Astrocyte (in vitro differentiated cells and primary cell): ENCODE results near the gene CHST3. TPM values are rescaled to one million over a fixed set of nuclear protein-coding genes. Genes with fewer than 3 reads are reported as not detected.

Source experiments
- DNase-seq: peaks from one replicate; pipeline ENCODE4 v3.0.0-alpha.2; 2010; ENCODE audit warnings: low read depth
- FAIRE-seq: peaks from 2 replicates; lab custom pipeline; 2011; peaks lifted over from hg19 to GRCh38; lab: Jason Lieb, UNC
- H2AFZ ChIP-seq: 2 replicates; pipeline ENCODE4 v1.6.0; 2012; ENCODE audit warnings: low read depth, low read length, inconsistent platforms
- H3K27ac ChIP-seq: 2 replicates; pipeline ENCODE4 v1.5.1; 2011; ENCODE audit warnings: low read depth, low read length, inconsistent platforms
- H3K27me3 ChIP-seq: 2 replicates; pipeline ENCODE4 v1.6.0; 2011; ENCODE audit warnings: low read length, inconsistent platforms; ENCODE audit not compliant: insufficient read depth
- H3K36me3 ChIP-seq: 2 replicates; pipeline ENCODE4 v1.5.1; 2011; ENCODE audit warnings: low read length, inconsistent platforms; ENCODE audit not compliant: insufficient read depth
- H3K4me1 ChIP-seq: 2 replicates; pipeline ENCODE4 v1.5.1; 2011; ENCODE audit warnings: low read length, inconsistent platforms; ENCODE audit not compliant: insufficient read depth
- H3K4me2 ChIP-seq: 2 replicates; pipeline ENCODE4 v1.6.0; 2012; ENCODE audit warnings: low read length, inconsistent platforms
- H3K4me3 ChIP-seq: 2 replicates; pipeline ENCODE4 v1.5.1; 2011; ENCODE audit warnings: low read depth, mild to moderate bottlenecking, low read length, inconsistent platforms; ENCODE audit not compliant: insufficient read depth
- H3K79me2 ChIP-seq: 2 replicates; pipeline ENCODE4 v1.6.0; 2012; ENCODE audit warnings: mild to moderate bottlenecking, low read length, inconsistent platforms; ENCODE audit not compliant: insufficient read depth
- H3K9ac ChIP-seq: 2 replicates; pipeline ENCODE4 v1.6.0; 2012; ENCODE audit warnings: mild to moderate bottlenecking, low read length, inconsistent platforms
- H3K9me3 ChIP-seq: 2 replicates; pipeline ENCODE4 v1.5.1; 2012; ENCODE audit warnings: low read depth, mild to moderate bottlenecking, low read length, inconsistent platforms; ENCODE audit not compliant: insufficient read depth
- H4K20me1 ChIP-seq: 2 replicates; pipeline ENCODE4 v1.6.0; 2012; ENCODE audit warnings: low read length, inconsistent platforms; ENCODE audit not compliant: insufficient read depth
- H3K27ac Mint-ChIP-seq: one replicate; pipeline ENCODE4 v1.8.0; 2021; ENCODE audit warnings: mild to moderate bottlenecking, mixed read lengths; ENCODE audit not compliant: unreplicated experiment
- H3K27me3 Mint-ChIP-seq: one replicate; pipeline ENCODE4 v1.8.0; 2021; ENCODE audit warnings: low read depth, mixed read lengths; ENCODE audit not compliant: unreplicated experiment
- H3K36me3 Mint-ChIP-seq: one replicate; pipeline ENCODE4 v1.8.0; 2021; ENCODE audit warnings: low read depth, mixed read lengths; ENCODE audit not compliant: unreplicated experiment
- H3K4me1 Mint-ChIP-seq: one replicate; pipeline ENCODE4 v1.8.0; 2021; ENCODE audit warnings: low read depth, mixed read lengths; ENCODE audit not compliant: unreplicated experiment
- H3K4me3 Mint-ChIP-seq: one replicate; pipeline ENCODE4 v1.8.0; 2021; ENCODE audit warnings: mild to moderate bottlenecking, moderate library complexity, mixed read lengths; ENCODE audit not compliant: unreplicated experiment
- H3K9me3 Mint-ChIP-seq: one replicate; pipeline ENCODE4 v1.8.0; 2021; ENCODE audit warnings: mild to moderate bottlenecking, mixed read lengths; ENCODE audit not compliant: unreplicated experiment
- EZH2 ChIP-seq: IDR thresholded peaks from 2 replicates; pipeline ENCODE4 v1.6.1; 2012; ENCODE audit warnings: mild to moderate bottlenecking, low read length, inconsistent platforms; ENCODE audit not compliant: insufficient read depth
- total RNA-seq: library from RNA; stranded (reverse); gene quantifications from 2 replicates; pipeline ENCODE4 v1.2.1, GENCODE V29; 2021
- TF ChIP-seq, protein P1 (sequence below): IDR thresholded peaks from 2 replicates; pipeline ENCODE4 v1.5.1; 2011; ENCODE audit warnings: low read depth, mild to moderate bottlenecking, inconsistent platforms, low read length, moderate library complexity; ENCODE audit not compliant: insufficient read depth

Gene CHST3
- total RNA-seq, 1 donor from 2014 or later, result 43.5 TPM

DNA sequence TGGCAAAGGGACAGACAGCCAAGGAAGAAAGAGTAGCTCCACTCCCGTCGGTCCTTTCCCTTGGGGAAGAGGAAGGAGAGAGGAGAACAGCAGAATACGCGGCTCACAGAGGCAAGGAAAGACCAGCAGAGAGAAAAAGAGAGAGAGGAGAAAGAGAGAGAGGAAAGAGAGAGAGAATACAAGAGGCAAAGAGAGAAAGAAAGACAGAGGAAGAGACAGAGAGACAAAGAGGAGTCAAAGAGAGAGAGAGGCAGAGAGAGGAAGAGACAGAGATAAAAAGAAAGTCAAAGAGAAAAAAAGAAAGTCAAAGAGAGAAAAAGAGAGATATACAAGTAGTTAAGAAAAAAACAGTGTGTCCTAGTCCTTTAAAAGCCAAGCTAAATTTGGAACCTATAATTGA lies 23.4 kb upstream of the CHST3 start:
- Histone ChIP-seq H4K20me1 (no peaks in the 10 kb centered on the region), H3K79me2 (no peaks in the 10 kb centered on the region), H3K4me3 (no peak overlapping the region), H3K4me2 (no peak overlapping the region), H3K36me3 (no peaks in the 10 kb centered on the region), H2AFZ (no peak overlapping the region), H3K27ac (no peak overlapping the region), H3K9ac (no peak overlapping the region), H3K27me3 (no peaks in the 10 kb centered on the region), H3K9me3 (peaks cover 11% of the 10 kb centered on the region), H3K4me1 (no peaks in the 10 kb centered on the region)
- no peak overlapping the region for H3K27ac Mint-ChIP-seq
- H3K27me3 Mint-ChIP-seq, result peaks cover 5% of the 10 kb centered on the region
- H3K36me3 Mint-ChIP-seq, result peaks cover 2% of the 10 kb centered on the region
- no peak overlapping the region for H3K4me3 Mint-ChIP-seq
- peaks cover 40% of the 10 kb centered on the region for H3K9me3 Mint-ChIP-seq
- FAIRE-seq (no peak), DNase-seq (no peak)
- TF ChIP-seq, protein P1, sequence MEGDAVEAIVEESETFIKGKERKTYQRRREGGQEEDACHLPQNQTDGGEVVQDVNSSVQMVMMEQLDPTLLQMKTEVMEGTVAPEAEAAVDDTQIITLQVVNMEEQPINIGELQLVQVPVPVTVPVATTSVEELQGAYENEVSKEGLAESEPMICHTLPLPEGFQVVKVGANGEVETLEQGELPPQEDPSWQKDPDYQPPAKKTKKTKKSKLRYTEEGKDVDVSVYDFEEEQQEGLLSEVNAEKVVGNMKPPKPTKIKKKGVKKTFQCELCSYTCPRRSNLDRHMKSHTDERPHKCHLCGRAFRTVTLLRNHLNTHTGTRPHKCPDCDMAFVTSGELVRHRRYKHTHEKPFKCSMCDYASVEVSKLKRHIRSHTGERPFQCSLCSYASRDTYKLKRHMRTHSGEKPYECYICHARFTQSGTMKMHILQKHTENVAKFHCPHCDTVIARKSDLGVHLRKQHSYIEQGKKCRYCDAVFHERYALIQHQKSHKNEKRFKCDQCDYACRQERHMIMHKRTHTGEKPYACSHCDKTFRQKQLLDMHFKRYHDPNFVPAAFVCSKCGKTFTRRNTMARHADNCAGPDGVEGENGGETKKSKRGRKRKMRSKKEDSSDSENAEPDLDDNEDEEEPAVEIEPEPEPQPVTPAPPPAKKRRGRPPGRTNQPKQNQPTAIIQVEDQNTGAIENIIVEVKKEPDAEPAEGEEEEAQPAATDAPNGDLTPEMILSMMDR, result no peak
- no peak for TF ChIP-seq EZH2
- no peaks in the 10 kb centered on the region for H3K4me1 Mint-ChIP-seq

GRCh38 chr10:71941318-71941717 lies 22.9 kb upstream of the CHST3 start:
- no peaks in the 10 kb centered on the region for H3K4me1 ChIP-seq
- peaks cover 5% of the 10 kb centered on the region for H3K27me3 Mint-ChIP-seq
- peaks cover 44% of the 10 kb centered on the region for H3K9me3 Mint-ChIP-seq
- H3K36me3 Mint-ChIP-seq, result peaks cover 2% of the 10 kb centered on the region
- H3K4me3 Mint-ChIP-seq, result no peak overlapping the region
- FAIRE-seq (no peak), DNase-seq (no peak)
- no peak overlapping the region for H3K4me2 ChIP-seq
- H2AFZ ChIP-seq, result no peak overlapping the region
- H3K36me3 ChIP-seq, result no peaks in the 10 kb centered on the region
- TF ChIP-seq, protein P1, result no peak
- TF ChIP-seq EZH2, result no peak
- H3K79me2 ChIP-seq, result no peaks in the 10 kb centered on the region
- no peaks in the 10 kb centered on the region for H3K4me1 Mint-ChIP-seq
- no peak overlapping the region for H3K9ac ChIP-seq
- no peak overlapping the region for H3K27ac ChIP-seq
- no peaks in the 10 kb centered on the region for H4K20me1 ChIP-seq
- peaks cover 16% of the 10 kb centered on the region for H3K9me3 ChIP-seq
- no peak overlapping the region for H3K27ac Mint-ChIP-seq
- no peak overlapping the region for H3K4me3 ChIP-seq
- no peaks in the 10 kb centered on the region for H3K27me3 ChIP-seq

- no peaks in the 10 kb centered on the region for H3K27me3 Mint-ChIP-seq
- no peak overlapping the region for H3K4me3 ChIP-seq
- DNase-seq (no peak), FAIRE-seq (no peak)
- peaks cover 29% of the 10 kb centered on the region for H3K9me3 ChIP-seq
- TF ChIP-seq, protein P1, result no peak
- no peak for TF ChIP-seq EZH2
- H3K4me3 Mint-ChIP-seq, result no peak overlapping the region
- H3K27ac Mint-ChIP-seq, result no peak overlapping the region
- H3K4me2 ChIP-seq, result no peak overlapping the region
- peaks cover 4% of the 10 kb centered on the region for H3K27me3 ChIP-seq
- no peaks in the 10 kb centered on the region for H3K4me1 ChIP-seq
- no peaks in the 10 kb centered on the region for H4K20me1 ChIP-seq
- peaks cover 43% of the 10 kb centered on the region for H3K9me3 Mint-ChIP-seq
- H3K36me3 ChIP-seq, result no peaks in the 10 kb centered on the region
- H3K79me2 ChIP-seq, result no peaks in the 10 kb centered on the region
- no peak overlapping the region for H2AFZ ChIP-seq
- H3K36me3 Mint-ChIP-seq, result no peaks in the 10 kb centered on the region
- H3K4me1 Mint-ChIP-seq, result no peaks in the 10 kb centered on the region
- no peak overlapping the region for H3K9ac ChIP-seq
- no peak overlapping the region for H3K27ac ChIP-seq
These were observed 18.2 kb upstream of the CHST3 start for GRCh38 chr10:71945819-71946474.
